Activated CD4-positive, alpha-beta T cell treated with anti-CD3 and anti-CD28 coated beads, Interleukin-2, amount 10 ng/mL, durations not matched to agents 24 days and 14 days (primary cell): ENCODE data around the gene RTN4RL1. TPM values are rescaled to one million over a fixed set of nuclear protein-coding genes. Genes with fewer than 3 reads are reported as not detected.

Experiments used
- DNase-seq: peaks from one replicate; pipeline ENCODE4 v3.0.0; 2022
- H3K27ac Mint-ChIP-seq: one replicate; pipeline ENCODE4 v1.8.0; 2022; ENCODE audit warnings: mild to moderate bottlenecking, mixed read lengths
- H3K27me3 Mint-ChIP-seq: one replicate; pipeline ENCODE4 v1.8.0; 2022; ENCODE audit warnings: mixed read lengths
- H3K36me3 Mint-ChIP-seq: one replicate; pipeline ENCODE4 v1.8.0; 2022; ENCODE audit warnings: low read depth, mild to moderate bottlenecking, mixed read lengths
- H3K4me1 Mint-ChIP-seq: one replicate; pipeline ENCODE4 v1.8.0; 2021; ENCODE audit warnings: mixed read lengths
- H3K4me3 Mint-ChIP-seq: one replicate; pipeline ENCODE4 v1.8.0; 2022; ENCODE audit warnings: mild to moderate bottlenecking, moderate library complexity, mixed read lengths
- H3K9me3 Mint-ChIP-seq: one replicate; pipeline ENCODE4 v1.8.0; 2021; ENCODE audit warnings: mixed read lengths
- intact Hi-C: fragments of 100-400 bp; cut with micrococcal nuclease; formaldehyde crosslinking; loops from one replicate; pipeline ENCODE4 v1.15.1; 2023
- total RNA-seq: library from RNA; stranded (reverse); gene quantifications from 2 replicates; pipeline ENCODE4 v1.2.3, GENCODE V29; 2022

The RTN4RL1 gene
- total RNA-seq, 1 donor from 2014 or later, result 1.1 TPM

DNA sequence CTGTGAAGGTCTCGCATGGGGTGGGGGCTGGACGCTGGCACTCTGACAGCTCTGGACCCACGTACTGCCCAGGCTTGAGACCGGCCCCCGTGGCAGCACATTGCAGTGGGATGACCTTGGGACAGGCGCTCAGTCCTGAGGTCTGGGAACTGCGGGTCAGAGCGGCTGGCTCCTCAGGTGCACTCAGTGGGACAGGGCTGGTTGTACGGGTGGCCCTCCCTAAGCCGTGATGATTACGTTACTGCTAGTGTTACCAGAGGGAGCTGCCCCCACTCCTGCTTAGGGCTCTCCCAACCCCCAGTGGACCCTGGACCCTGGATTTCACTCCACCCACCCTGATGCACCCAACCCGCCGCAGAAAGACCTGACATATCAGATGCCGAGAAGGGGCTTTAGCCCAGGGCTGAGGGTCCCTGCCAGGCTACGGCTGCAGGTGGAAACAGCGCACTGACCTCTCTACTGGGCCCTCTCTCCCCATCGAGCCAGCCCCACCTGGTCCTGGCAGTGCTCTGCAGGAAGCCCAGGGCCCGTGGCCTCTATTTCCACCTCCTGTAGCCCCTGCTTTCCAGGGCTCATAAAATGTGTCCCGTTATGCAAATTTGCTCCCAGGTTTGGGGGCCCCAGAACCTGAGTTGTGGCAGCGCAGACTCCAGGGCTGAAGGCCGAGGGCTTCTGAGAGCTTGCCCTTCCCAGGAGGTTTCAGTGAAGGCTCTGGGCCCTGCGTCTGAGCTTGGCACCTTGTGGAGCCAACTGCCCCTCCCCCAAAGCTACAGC is 77.2 kb downstream of the RTN4RL1 start:
- intact Hi-C loops, result no loop called here

DNA sequence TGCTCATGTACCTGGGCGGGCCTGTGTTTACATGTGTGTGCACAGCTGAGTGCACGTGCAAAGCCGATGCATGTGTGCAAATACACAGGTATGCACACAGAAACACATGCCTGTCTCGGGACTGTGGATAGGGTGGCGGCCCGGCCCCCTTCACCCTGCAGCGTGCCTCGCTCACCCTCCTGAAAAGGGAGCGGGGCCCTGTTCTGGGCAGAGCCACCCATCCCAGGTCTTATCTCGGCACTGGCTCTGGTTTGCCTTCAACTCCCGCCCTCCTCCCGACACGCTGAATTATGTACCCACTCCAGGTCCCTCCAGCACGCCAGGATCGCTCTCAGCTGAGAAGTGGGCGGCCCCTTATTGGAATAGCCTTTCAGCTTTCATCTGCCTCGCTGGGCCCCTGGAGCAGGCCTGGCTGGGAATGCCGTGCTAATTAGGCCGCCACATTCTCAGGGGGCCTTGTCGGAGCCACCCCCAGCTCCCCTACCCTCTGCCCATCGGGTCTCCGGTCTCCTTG is 77.8 kb downstream of the RTN4RL1 start:
- H3K27me3 Mint-ChIP-seq, result peaks cover 3% of the 10 kb centered on the region
- H3K4me3 Mint-ChIP-seq, result no peak overlapping the region
- no peaks in the 10 kb centered on the region for H3K9me3 Mint-ChIP-seq
- H3K27ac Mint-ChIP-seq, result no peak overlapping the region
- no peak for DNase-seq
- intact Hi-C loops, result no loop called here
- H3K36me3 Mint-ChIP-seq, result no peaks in the 10 kb centered on the region
- no peaks in the 10 kb centered on the region for H3K4me1 Mint-ChIP-seq

More for the DNA sequence above, 77.2 kb downstream of the RTN4RL1 start:
- Mint-ChIP-seq H3K27me3 (peaks cover 3% of the 10 kb centered on the region), H3K9me3 (no peaks in the 10 kb centered on the region), H3K4me1 (no peaks in the 10 kb centered on the region), H3K4me3 (no peak overlapping the region), H3K36me3 (no peaks in the 10 kb centered on the region), H3K27ac (no peak overlapping the region)
- no peak for DNase-seq

DNA sequence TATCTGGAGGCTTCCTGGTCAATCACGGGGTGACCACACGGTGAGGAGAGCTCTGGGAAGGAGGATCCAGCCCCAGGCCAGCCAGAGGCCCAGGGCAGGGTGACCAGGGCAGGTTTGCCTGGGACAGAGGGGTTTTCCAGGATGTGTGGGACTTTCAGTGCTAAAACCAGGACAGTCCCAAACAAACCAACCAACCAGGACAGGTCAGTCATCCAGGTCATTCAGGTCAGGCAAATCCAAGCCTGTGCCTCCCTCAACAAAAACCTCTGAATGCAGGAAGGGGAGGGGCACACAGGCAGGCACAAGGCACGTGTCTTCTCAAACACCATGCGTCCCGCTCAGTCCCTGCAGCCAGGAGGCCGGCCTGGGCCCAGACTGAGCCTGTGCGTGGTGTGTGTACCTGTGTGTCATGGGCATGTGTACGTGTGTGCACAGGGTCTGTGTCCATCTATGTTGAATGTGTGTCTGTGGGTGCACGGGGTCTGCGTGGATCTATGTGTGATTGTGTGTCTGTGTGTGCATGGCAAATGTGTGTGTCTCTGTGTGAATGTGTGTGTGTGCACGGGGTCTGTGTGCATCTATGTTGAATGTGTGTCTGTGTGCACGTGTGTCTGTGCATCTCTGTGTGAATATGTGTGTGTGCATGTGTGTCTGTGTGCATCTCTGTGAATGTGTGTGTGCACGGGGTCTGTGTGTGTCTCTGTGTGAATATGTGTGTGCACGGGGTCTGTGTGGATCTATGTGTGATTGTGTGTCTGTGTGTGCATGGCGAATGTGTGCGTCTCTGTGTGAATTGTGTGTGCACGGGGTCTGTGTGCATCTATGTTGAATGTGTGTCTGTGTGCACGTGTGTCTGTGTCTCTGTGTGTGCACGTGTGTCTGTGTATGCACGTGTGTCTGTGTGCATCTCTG is 78.9 kb downstream of the RTN4RL1 start:
- H3K36me3 Mint-ChIP-seq, result no peaks in the 10 kb centered on the region
- no peak overlapping the region for H3K27ac Mint-ChIP-seq
- no peak for DNase-seq
- H3K4me3 Mint-ChIP-seq, result no peak overlapping the region
- H3K4me1 Mint-ChIP-seq, result no peaks in the 10 kb centered on the region
- no peaks in the 10 kb centered on the region for H3K9me3 Mint-ChIP-seq
- peaks cover 1% of the 10 kb centered on the region for H3K27me3 Mint-ChIP-seq
- intact Hi-C loops, result no loop called here

DNA sequence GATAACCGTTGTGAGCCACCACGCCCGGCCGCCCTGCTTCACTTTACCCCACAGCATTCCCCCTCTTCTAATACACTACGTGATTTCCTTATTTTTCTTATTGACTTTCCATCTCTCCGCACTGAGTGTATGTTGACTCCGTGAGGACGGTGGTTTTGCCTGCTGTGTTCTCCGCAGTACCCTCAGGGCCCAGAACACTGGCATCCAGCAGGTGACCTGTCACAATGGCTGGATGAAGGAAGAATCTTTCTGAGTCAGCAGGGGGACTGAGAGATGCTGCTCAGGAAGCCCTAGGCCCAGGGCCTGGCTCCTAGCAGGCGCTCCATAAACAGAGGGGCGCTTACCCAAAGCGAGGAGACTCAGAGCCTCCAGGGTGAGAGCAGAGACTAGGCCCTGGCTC is 79.5 kb downstream of the RTN4RL1 start:
- intact Hi-C loops, result no loop called here
- no peak for DNase-seq
- Mint-ChIP-seq H3K27ac (no peak overlapping the region), H3K36me3 (no peaks in the 10 kb centered on the region), H3K27me3 (peaks cover 1% of the 10 kb centered on the region), H3K9me3 (no peaks in the 10 kb centered on the region), H3K4me1 (no peaks in the 10 kb centered on the region), H3K4me3 (no peak overlapping the region)

DNA sequence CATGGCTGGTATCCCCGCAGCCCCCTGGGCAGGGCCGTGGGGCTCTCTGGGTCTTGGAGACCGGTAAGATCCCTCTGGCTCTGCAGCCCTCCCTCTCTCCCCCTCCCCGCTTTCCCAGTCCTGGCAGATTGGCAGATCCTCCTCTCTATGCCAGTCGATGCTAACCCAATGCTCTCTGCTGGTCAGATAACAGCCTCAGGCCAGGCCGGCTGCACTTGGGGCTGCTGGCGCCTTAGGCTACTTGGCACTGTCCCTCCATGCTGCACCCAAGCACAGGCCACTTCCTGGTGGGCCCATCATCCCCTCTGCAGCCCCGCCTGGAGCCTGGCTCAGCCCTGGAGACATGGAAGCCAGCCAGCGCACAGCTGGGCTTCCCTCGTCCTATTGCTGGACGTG is 81.7 kb downstream of the RTN4RL1 start:
- Mint-ChIP-seq H3K9me3 (no peaks in the 10 kb centered on the region), H3K27me3 (peaks cover 1% of the 10 kb centered on the region), H3K27ac (no peak overlapping the region), H3K36me3 (no peaks in the 10 kb centered on the region), H3K4me1 (no peaks in the 10 kb centered on the region), H3K4me3 (no peak overlapping the region)
- intact Hi-C loops, result no loop called here
- DNase-seq, result no peak

DNA sequence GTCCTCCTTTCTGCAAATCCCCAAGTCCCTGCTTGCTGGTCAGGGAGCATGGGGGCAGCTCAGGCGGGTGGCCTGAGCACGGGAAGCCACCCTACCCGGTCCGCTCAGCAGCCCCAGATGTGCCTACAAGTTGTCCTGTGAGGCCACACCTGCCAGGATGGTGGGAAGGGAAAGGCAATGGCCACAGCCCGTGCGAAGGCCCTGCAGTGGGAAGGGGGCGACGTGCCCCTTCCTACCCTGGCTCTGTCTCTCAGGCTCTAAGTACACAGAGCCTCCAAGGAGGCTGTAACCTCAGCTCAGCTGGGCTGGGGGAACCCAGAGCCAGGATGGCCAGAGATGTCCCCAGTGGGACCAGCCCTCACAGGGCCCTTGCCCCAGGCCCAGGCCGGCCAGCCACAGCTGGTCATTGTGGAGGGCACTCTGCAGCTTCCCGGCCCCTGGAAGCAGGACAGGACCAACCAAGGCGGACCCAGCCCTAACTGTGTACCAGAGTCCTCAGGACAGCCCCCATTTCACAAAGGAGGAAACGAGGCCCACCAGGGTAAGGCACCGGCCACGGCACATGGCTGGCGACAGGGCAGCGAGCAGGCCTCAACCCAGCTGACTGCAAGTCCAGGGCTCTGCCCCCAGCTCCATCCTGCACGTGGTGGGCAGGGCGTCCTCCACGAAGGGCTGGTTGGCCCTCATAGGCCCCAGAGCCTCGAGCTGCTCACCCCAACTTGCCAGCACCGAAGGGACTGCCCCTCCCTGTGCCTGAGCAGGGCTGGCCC is 82.3 kb downstream of the RTN4RL1 start:
- Mint-ChIP-seq H3K4me1 (no peaks in the 10 kb centered on the region), H3K9me3 (no peaks in the 10 kb centered on the region), H3K4me3 (no peak overlapping the region), H3K36me3 (no peaks in the 10 kb centered on the region), H3K27me3 (peaks cover 1% of the 10 kb centered on the region), H3K27ac (no peak overlapping the region)
- DNase-seq, result no peak
- intact Hi-C loops, result no loop called here

DNA sequence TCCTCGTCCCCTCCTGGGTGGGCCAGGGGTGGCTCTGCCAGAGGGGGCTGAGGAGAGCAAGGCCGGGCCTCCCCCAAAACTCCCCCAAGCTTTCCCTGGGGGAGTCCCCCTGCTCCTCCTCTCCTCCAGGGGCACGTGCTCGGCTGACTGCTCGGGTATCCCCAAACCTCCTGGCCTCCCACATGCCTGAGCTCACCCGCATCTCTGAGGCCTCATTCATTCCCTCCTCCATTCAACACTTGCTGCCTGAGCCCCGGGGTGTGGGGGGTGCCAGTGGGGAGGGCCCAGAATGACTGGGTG is 83.1 kb downstream of the RTN4RL1 start:
- no peak overlapping the region for H3K27ac Mint-ChIP-seq
- H3K4me3 Mint-ChIP-seq, result no peak overlapping the region
- no peaks in the 10 kb centered on the region for H3K4me1 Mint-ChIP-seq
- intact Hi-C loops, result no loop called here
- H3K36me3 Mint-ChIP-seq, result no peaks in the 10 kb centered on the region
- no peaks in the 10 kb centered on the region for H3K9me3 Mint-ChIP-seq
- no peak for DNase-seq
- peaks cover 1% of the 10 kb centered on the region for H3K27me3 Mint-ChIP-seq

DNA sequence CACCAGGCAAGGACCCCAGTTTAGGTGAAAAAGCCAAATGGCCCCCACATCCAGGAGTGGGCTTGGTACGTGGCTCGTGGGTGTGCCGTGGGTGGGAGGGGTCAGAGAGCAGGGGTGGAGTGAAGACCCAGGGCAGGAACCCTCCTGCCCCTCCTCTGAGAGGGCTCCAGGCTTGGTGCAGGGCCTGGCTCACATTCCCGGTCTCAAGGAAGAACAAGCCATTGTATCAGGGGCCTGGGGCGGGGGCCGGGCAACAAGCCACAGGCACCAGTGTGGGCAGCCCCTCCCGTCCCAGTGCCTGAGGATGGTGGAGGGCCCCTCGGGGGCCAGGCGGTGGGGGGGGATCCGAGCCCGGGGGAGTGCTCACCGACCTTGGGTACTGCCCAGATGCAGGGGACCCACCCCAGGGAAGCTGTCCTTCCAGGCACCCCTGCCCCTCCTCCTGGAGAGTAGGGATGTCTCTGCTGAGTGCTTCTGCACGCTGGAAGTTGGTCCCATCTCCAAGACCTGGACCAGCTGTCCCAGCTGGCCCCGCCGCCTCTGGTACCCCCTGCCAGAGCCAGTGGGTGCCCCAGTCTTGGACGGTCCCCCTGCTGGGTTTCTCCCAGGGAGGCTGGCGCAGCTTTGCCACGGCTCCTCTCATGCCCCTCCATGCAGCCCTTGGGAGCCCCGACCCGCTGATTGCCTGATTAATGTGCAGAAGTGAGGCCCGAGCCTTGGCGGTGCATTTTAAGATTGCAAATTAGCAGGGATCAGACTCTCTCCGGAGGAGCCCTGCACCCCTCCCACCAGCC is 83.7 kb downstream of the RTN4RL1 start:
- Mint-ChIP-seq H3K27ac (no peak overlapping the region), H3K36me3 (no peaks in the 10 kb centered on the region)

DNA sequence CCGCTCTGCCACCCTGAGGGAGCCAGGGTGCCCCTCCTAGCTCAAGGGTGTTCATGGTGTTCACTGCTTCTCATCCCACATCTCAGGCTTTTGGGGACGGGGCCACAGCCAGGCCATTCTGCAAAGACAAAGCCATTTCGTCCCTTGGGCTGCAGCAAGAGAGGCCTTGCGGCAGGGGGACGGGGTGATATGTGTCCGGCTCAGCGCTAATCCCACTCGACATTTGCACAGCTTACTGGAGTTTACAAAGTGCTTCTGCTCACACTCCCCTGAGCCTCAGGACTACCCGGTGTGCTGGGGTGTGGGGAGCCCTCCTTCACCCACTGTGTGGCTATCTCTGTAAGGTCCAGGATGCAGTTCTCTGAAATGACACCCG is 84.3 kb downstream of the RTN4RL1 start:
- no peaks in the 10 kb centered on the region for H3K9me3 Mint-ChIP-seq
- H3K27me3 Mint-ChIP-seq, result peaks cover 1% of the 10 kb centered on the region
- H3K4me3 Mint-ChIP-seq, result no peak overlapping the region
- no peak overlapping the region for H3K27ac Mint-ChIP-seq
- H3K36me3 Mint-ChIP-seq, result no peaks in the 10 kb centered on the region
- no peak for DNase-seq
- intact Hi-C loops, result no loop called here
- no peaks in the 10 kb centered on the region for H3K4me1 Mint-ChIP-seq

More for the DNA sequence above, 83.7 kb downstream of the RTN4RL1 start:
- Mint-ChIP-seq H3K9me3 (no peaks in the 10 kb centered on the region), H3K27me3 (peaks cover 1% of the 10 kb centered on the region), H3K4me3 (no peak overlapping the region), H3K4me1 (no peaks in the 10 kb centered on the region)
- no peak for DNase-seq
- intact Hi-C loops, result no loop called here

DNA sequence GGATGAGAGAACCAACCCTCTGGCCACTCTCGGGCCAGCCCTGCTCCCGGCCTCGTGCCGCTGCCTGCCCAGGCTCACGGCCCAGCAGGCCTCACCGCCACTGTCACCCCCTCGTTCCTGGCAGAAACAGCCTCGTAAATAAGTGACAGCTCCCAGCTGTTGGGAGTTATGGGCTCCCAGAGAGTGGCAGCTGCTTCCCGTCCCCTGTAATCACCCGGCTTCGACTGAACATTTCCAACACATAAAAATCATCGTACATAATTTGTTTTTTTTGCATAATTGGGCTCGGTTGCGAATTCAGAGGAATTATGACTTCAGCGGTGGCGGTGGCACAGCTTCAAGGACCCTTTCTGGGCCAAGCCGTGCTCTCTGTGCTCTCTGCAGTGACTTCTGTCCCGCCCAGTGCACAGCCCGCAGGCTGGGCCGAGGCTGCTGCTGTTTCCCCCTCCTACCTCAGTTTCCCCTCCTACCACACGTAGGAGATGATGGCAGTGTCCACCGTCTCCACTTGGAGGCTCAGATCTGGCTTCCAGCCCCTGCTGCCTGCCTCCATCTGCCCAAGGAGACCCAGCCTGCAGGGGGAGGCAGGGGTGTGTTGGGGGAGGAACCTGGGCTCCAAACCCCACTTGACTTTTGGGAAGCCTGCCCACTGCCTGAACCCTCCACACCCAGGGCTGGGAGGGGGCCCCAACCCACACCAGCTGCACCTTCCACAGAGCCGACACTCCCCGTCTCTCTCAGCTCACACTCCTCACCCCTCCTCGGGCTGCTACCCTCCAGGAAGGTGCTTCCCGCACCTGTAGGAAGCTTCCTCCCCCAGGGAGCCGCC is 84.9 kb downstream of the RTN4RL1 start:
- H3K9me3 Mint-ChIP-seq, result no peaks in the 10 kb centered on the region
- H3K36me3 Mint-ChIP-seq, result no peaks in the 10 kb centered on the region
- no peak overlapping the region for H3K27ac Mint-ChIP-seq
- peaks cover 1% of the 10 kb centered on the region for H3K27me3 Mint-ChIP-seq
- DNase-seq, result no peak
- H3K4me3 Mint-ChIP-seq, result no peak overlapping the region
- H3K4me1 Mint-ChIP-seq, result no peaks in the 10 kb centered on the region
- intact Hi-C loops, result no loop called here

DNA sequence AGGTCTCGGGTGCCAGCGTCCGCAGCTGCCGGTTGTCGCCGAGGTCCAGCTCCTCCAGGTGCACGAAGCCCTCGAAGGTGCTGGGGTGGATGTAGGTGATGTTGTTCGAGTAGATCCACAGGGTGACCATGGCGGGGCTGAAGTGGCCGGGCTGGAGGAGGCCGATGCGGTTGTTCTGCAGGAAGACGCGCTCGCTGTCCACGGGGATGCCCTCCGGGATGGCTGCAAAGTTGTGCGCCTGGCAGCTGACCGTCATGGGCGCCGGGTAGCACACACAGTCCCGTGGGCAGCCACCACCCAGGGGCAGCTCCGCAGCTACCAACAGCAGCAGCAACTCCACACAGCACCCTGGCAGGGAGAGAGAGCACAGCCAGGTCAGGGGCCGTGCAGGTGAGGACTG is 87.7 kb downstream of the RTN4RL1 start:
- no peaks in the 10 kb centered on the region for H3K27me3 Mint-ChIP-seq
- intact Hi-C loops, result no loop called here
- no peak overlapping the region for H3K27ac Mint-ChIP-seq
- no peaks in the 10 kb centered on the region for H3K9me3 Mint-ChIP-seq
- no peaks in the 10 kb centered on the region for H3K36me3 Mint-ChIP-seq
- no peaks in the 10 kb centered on the region for H3K4me1 Mint-ChIP-seq
- DNase-seq, result no peak
- no peak overlapping the region for H3K4me3 Mint-ChIP-seq

DNA sequence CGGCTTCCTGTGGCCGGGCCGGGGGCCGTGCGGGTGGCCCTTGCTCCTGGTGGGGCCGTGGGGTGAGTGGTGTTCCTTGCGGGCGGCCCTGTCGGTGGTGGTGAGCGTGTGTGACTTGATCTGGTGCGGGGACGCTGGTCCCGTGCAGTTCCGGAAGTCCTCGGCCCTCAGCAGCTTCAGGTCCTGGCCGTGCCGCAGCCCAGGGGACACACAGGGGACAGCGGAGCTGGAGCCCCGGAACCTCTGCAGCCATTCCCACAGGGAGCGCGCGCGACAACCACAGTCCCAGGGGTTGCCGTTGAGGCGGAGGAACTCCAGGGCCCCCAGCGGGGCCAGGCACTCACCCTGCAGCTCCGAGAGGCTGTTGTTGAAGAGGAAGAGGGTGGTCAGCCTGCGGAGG is 88.4 kb downstream of the RTN4RL1 start:
- no peaks in the 10 kb centered on the region for H3K36me3 Mint-ChIP-seq
- no peaks in the 10 kb centered on the region for H3K27me3 Mint-ChIP-seq
- H3K9me3 Mint-ChIP-seq, result no peaks in the 10 kb centered on the region
- no peak for DNase-seq
- no peaks in the 10 kb centered on the region for H3K4me1 Mint-ChIP-seq
- intact Hi-C loops, result no loop called here
- H3K4me3 Mint-ChIP-seq, result no peak overlapping the region
- no peak overlapping the region for H3K27ac Mint-ChIP-seq

DNA sequence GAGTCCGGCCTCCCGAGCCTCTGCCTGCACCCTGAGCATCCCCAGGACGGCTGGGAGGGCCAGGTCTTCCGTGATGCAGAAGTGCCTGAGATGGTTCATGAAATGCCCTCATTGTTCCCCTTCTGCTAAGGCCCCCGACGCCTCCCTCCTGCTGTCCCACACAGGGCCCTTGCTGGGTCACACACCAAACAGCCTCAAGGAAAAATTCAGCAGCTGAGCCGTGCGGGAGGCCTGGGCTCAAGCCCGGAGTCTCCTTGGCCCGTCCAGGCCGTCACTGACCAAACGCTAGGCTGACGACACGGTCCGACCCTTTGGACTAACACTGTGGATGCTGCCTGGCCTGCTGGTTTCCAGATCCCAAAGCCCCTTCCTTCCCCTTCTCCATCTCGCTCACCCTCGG is 90.2 kb downstream of the RTN4RL1 start:
- intact Hi-C loops, result no loop called here
- H3K27ac Mint-ChIP-seq, result no peak overlapping the region
- H3K27me3 Mint-ChIP-seq, result no peaks in the 10 kb centered on the region
- no peak for DNase-seq
- H3K9me3 Mint-ChIP-seq, result no peaks in the 10 kb centered on the region
- H3K4me3 Mint-ChIP-seq, result no peak overlapping the region
- H3K36me3 Mint-ChIP-seq, result no peaks in the 10 kb centered on the region
- H3K4me1 Mint-ChIP-seq, result no peaks in the 10 kb centered on the region
